IgD-negative memory B cell (primary cell): ENCODE measurements around the gene RPS29. TPM values are rescaled to one million over a fixed set of nuclear protein-coding genes. Genes with fewer than 3 reads are reported as not detected.

ENCODE experiments used
- H3K27ac Mint-ChIP-seq, 3 donors: one replicate each; pipeline ENCODE4 v1.8.0; 2020 to 2022; ENCODE audit warnings: mild to moderate bottlenecking in 3 of 3, mixed read lengths in 3 of 3, moderate library complexity in 1 of 3
- H3K27me3 Mint-ChIP-seq: one replicate; pipeline ENCODE4 v1.8.0; 2021; ENCODE audit warnings: mixed read lengths
- H3K36me3 Mint-ChIP-seq: one replicate; pipeline ENCODE4 v1.8.0; 2020; ENCODE audit warnings: mild to moderate bottlenecking, mixed read lengths
- H3K4me1 Mint-ChIP-seq, 3 donors: one replicate each; pipeline ENCODE4 v1.8.0; 2020 to 2022; ENCODE audit warnings: mixed read lengths in 3 of 3, mild to moderate bottlenecking in 1 of 3
- H3K4me3 Mint-ChIP-seq, 4 donors: one replicate each; pipeline ENCODE4 v1.8.0; 2020 to 2022; ENCODE audit warnings: mild to moderate bottlenecking in 4 of 4, mixed read lengths in 4 of 4, moderate library complexity in 3 of 4
- H3K9me3 Mint-ChIP-seq, 3 donors: one replicate each; pipeline ENCODE4 v1.8.0; 2020 to 2021; ENCODE audit warnings: mixed read lengths in 3 of 3, mild to moderate bottlenecking in 1 of 3
- polyA plus RNA-seq: library from polyadenylated mRNA; unstranded; fragments of 300-500 nt; fragmentation: Illumina TruSeq; gene quantifications from one replicate; pipeline ENCODE4 v1.2.3, GENCODE V29; 2021

RPS29 gene
- polyA plus RNA-seq, 1 donor from 2014 or later, result 10,099 TPM

- peak overlapping the region; percentile 18 to 63 (median 33) for H3K4me3 Mint-ChIP-seq
- H3K9me3 Mint-ChIP-seq, result peaks cover 0 to 3% (median 0%) of the 10 kb centered on the region in 3 donors
- H3K27me3 Mint-ChIP-seq, result no peaks in the 10 kb centered on the region
- peaks cover 20% of the 10 kb centered on the region for H3K36me3 Mint-ChIP-seq
- peak overlapping the region; percentile 1 to 100 (median 98) for H3K27ac Mint-ChIP-seq
- H3K4me1 Mint-ChIP-seq, result peaks cover 37 to 39% (median 39%) of the 10 kb centered on the region in 3 donors
Observed at GRCh38 chr14:49582113-49582977, 3.8 kb downstream of the RPS29 start.

GRCh38 chr14:49581209-49582112, 4.7 kb downstream of the RPS29 start:
- peaks cover 31 to 35% (median 33%) of the 10 kb centered on the region in 3 donors for H3K4me1 Mint-ChIP-seq
- H3K9me3 Mint-ChIP-seq, result peaks cover 0 to 3% (median 0%) of the 10 kb centered on the region in 3 donors
- peak overlapping the region in 2 of 4 donors; percentile 55 to 63 for H3K4me3 Mint-ChIP-seq
- H3K27ac Mint-ChIP-seq, result peak overlapping the region in 1 of 3 donors; percentile 98
- no peaks in the 10 kb centered on the region for H3K27me3 Mint-ChIP-seq
- peaks cover 20% of the 10 kb centered on the region for H3K36me3 Mint-ChIP-seq

- H3K27ac Mint-ChIP-seq, result no peak overlapping the region
- H3K4me1 Mint-ChIP-seq, result peaks cover 21 to 32% (median 30%) of the 10 kb centered on the region in 3 donors
- peak overlapping the region in 1 of 4 donors; percentile 4 for H3K4me3 Mint-ChIP-seq
- peaks cover 18% of the 10 kb centered on the region for H3K36me3 Mint-ChIP-seq
- H3K9me3 Mint-ChIP-seq, result no peaks in the 10 kb centered on the region
- H3K27me3 Mint-ChIP-seq, result no peaks in the 10 kb centered on the region
Observed at GRCh38 chr14:49579841-49580240, 6.3 kb downstream of the RPS29 start.

DNA sequence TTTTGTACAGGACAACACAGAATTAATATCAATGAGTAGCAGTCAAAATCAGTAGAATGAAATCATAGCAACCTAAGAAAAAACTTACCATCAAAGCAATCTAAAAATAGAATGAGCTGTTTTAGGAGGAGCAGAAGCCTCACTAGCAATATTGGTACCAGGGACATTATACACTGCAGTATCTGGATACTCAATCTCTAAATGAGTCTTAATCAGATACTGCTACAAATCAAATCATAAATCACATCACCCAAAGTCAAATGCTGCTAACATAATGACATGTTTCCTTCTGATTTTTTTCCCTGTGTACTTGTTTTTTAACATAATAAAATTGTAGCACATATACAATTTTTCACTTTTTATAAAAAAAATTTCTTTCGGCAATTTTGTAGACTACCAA, 8.0 kb downstream of the RPS29 start:
- Mint-ChIP-seq H3K27me3 (no peaks in the 10 kb centered on the region), H3K4me1 (peaks cover 17 to 22% (median 21%) of the 10 kb centered on the region in 3 donors), H3K9me3 (no peaks in the 10 kb centered on the region), H3K36me3 (peaks cover 16% of the 10 kb centered on the region), H3K27ac (peak overlapping the region in 1 of 3 donors; percentile 41), H3K4me3 (no peak overlapping the region)

DNA sequence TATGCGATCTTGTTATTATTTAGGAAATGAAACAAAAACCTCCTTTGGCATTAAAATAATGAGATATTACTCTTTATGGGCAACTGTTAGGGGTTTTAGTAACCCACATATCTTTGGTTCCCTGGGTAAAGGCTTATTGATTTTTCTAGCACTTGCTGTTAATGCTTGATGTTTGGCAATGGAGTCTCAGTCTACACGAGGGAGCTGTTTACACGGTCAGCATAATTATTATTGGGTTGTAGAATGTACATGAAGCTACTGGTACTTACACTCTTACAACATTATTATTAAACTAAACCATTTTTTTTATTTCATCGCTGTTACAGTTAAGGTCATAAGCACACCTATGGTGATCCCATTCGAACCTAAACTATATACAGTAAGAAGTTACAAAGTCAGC, 12.1 kb downstream of the RPS29 start:
- H3K36me3 Mint-ChIP-seq, result peaks cover 17% of the 10 kb centered on the region
- peaks cover 0 to 5% (median 0%) of the 10 kb centered on the region in 3 donors for H3K4me1 Mint-ChIP-seq
- H3K27ac Mint-ChIP-seq, result no peak overlapping the region
- no peak overlapping the region for H3K4me3 Mint-ChIP-seq
- H3K27me3 Mint-ChIP-seq, result no peaks in the 10 kb centered on the region
- no peaks in the 10 kb centered on the region for H3K9me3 Mint-ChIP-seq

- Mint-ChIP-seq H3K27ac (no peak overlapping the region), H3K4me1 (peaks cover 0 to 1% (median 0%) of the 10 kb centered on the region in 3 donors), H3K4me3 (no peak overlapping the region), H3K36me3 (peaks cover 13% of the 10 kb centered on the region), H3K27me3 (no peaks in the 10 kb centered on the region), H3K9me3 (no peaks in the 10 kb centered on the region)
Observed at GRCh38 chr14:49569281-49569680, 16.9 kb downstream of the RPS29 start.

DNA sequence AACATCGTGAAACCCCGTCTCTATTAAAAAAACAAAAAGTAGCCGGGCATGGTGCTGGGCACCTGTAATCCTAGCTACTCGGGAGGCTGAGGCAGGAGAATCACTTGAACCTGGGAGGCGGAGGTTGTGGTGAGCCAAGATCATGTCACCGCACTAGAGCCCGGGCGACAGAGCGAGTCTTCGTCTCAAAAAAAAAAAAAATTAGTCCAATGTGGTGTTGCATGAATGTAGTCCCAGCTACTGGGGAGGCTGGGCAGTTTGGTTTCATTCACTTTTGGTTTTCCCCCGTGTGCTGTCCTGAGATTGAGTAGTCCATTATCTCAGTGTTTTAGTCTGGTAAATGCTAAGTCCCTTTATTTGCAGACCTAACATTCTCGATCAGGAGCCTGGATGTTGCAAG, 19.5 kb downstream of the RPS29 start:
- peaks cover 0 to 3% (median 2%) of the 10 kb centered on the region in 3 donors for H3K9me3 Mint-ChIP-seq
- no peak overlapping the region for H3K4me3 Mint-ChIP-seq
- no peak overlapping the region for H3K27ac Mint-ChIP-seq
- peaks cover 15% of the 10 kb centered on the region for H3K36me3 Mint-ChIP-seq
- peaks cover 0 to 3% (median 1%) of the 10 kb centered on the region in 3 donors for H3K4me1 Mint-ChIP-seq
- peaks cover 2% of the 10 kb centered on the region for H3K27me3 Mint-ChIP-seq

GRCh38 chr14:49559979-49560768, 26.0 kb downstream of the RPS29 start:
- H3K9me3 Mint-ChIP-seq, result peaks cover 2 to 3% (median 3%) of the 10 kb centered on the region in 3 donors
- H3K27me3 Mint-ChIP-seq, result peaks cover 5% of the 10 kb centered on the region
- no peak overlapping the region for H3K27ac Mint-ChIP-seq
- H3K4me3 Mint-ChIP-seq, result no peak overlapping the region
- H3K36me3 Mint-ChIP-seq, result peaks cover 3% of the 10 kb centered on the region
- peaks cover 0 to 15% (median 10%) of the 10 kb centered on the region in 3 donors for H3K4me1 Mint-ChIP-seq

DNA sequence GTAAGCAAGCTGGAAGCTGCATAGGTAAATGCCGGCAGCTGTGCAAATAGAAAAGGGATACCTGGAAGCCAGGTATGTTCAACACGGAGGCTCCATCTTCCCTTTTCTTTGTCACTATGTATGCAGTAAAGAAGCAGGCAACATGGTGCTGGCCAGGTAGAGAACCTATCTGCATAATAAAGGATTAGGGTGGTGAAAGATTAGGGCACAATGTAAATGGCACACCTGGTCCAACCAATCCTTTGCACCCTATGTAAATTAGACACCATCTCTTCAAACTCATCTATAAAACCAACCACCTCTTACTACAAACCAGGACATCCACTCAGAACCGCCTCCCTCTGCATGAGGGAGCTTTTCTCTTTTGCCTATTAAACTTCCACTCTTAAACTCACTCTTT, 32.3 kb downstream of the RPS29 start:
- H3K4me1 Mint-ChIP-seq, result peaks cover 0 to 6% (median 5%) of the 10 kb centered on the region in 3 donors
- H3K4me3 Mint-ChIP-seq, result no peak overlapping the region
- no peaks in the 10 kb centered on the region for H3K27me3 Mint-ChIP-seq
- H3K9me3 Mint-ChIP-seq, result no peaks in the 10 kb centered on the region
- H3K36me3 Mint-ChIP-seq, result no peaks in the 10 kb centered on the region
- H3K27ac Mint-ChIP-seq, result no peak overlapping the region

GRCh38 chr14:49553106-49553505, 33.1 kb downstream of the RPS29 start:
- Mint-ChIP-seq H3K4me1 (peaks cover 0 to 6% (median 5%) of the 10 kb centered on the region in 3 donors), H3K27me3 (no peaks in the 10 kb centered on the region), H3K27ac (no peak overlapping the region), H3K4me3 (no peak overlapping the region), H3K9me3 (no peaks in the 10 kb centered on the region), H3K36me3 (no peaks in the 10 kb centered on the region)

GRCh38 chr14:49551569-49551968, 34.6 kb downstream of the RPS29 start:
- Mint-ChIP-seq H3K36me3 (no peaks in the 10 kb centered on the region), H3K27me3 (no peaks in the 10 kb centered on the region), H3K4me1 (peaks cover 0 to 6% (median 5%) of the 10 kb centered on the region in 3 donors), H3K9me3 (no peaks in the 10 kb centered on the region), H3K4me3 (no peak overlapping the region), H3K27ac (no peak overlapping the region)

- Mint-ChIP-seq H3K27me3 (peaks cover 1% of the 10 kb centered on the region), H3K36me3 (no peaks in the 10 kb centered on the region), H3K4me1 (peaks cover 0 to 6% (median 5%) of the 10 kb centered on the region in 3 donors), H3K9me3 (no peaks in the 10 kb centered on the region), H3K4me3 (no peak overlapping the region), H3K27ac (no peak overlapping the region)
Observed at GRCh38 chr14:49550286-49551184, 35.6 kb downstream of the RPS29 start.

- Mint-ChIP-seq H3K27me3 (peaks cover 1% of the 10 kb centered on the region), H3K4me1 (no peaks in the 10 kb centered on the region), H3K27ac (no peak overlapping the region), H3K36me3 (no peaks in the 10 kb centered on the region), H3K9me3 (no peaks in the 10 kb centered on the region), H3K4me3 (no peak overlapping the region)
Observed at GRCh38 chr14:49549881-49550280, 36.3 kb downstream of the RPS29 start.
